Breast epithelium (tissue), 4 donors: ENCODE measurements around the gene SLC35G4. TPM values are rescaled to one million over a fixed set of nuclear protein-coding genes. Genes with fewer than 3 reads are reported as not detected.
"Not testable (repeated sequence)": the region's sequence is repeated elsewhere in the genome, so short reads cannot be mapped to it uniquely, and the experiment has no call there.

Experiments
- DNase-seq, 2 donors: peaks; one replicate each; pipeline ENCODE4 v3.0.0-alpha.2; 2019; ENCODE audit warnings: low spot score in 2 of 2
- H3K27ac ChIP-seq, 2 donors: fragments of 200-600 bp; sonication (generic) in 1 of 2; one replicate each; pipeline ENCODE4 v1.5.1; 2016 to 2019; ENCODE audit warnings: mild to moderate bottlenecking in 1 of 2
- H3K27me3 ChIP-seq, 2 donors: fragments of 200-600 bp; sonication (generic) in 1 of 2; one replicate each; pipeline versions ENCODE4 v1.5.1 to v1.6.0; 2017 to 2019; ENCODE audit warnings: control low read depth in 1 of 2, mild to moderate bottlenecking in 1 of 2
- H3K36me3 ChIP-seq: fragments of 200-600 bp; one replicate; pipeline ENCODE4 v1.5.1; 2019
- H3K4me1 ChIP-seq, 2 donors: fragments of 200-600 bp; sonication (generic); one replicate each; pipeline ENCODE4 v1.5.1; 2016 to 2019; ENCODE audit warnings: control low read depth in 1 of 2
- H3K4me3 ChIP-seq, 3 donors: fragments of 200-600 bp; sonication (generic); 1 replicate in 2 of 3; 2 replicates in 1 of 3; pipeline ENCODE4 v1.5.1; 2016 to 2019; ENCODE audit warnings: mild to moderate bottlenecking in 3 of 3, moderate library complexity in 2 of 3
- H3K9me3 ChIP-seq, 2 donors: fragments of 200-600 bp; sonication (generic) in 1 of 2; one replicate each; pipeline ENCODE4 v1.5.1; 2016 to 2019; ENCODE audit warnings: control low read depth in 1 of 2
- POLR2A ChIP-seq: fragments of 450-650 bp; IDR thresholded peaks from one replicate; pipeline ENCODE4 v1.6.1; 2016; ENCODE audit warnings: antibody characterized with exemption, mild to moderate bottlenecking, moderate library complexity
- POLR2AphosphoS5 ChIP-seq, 3 donors: sonication (generic); formaldehyde crosslinking; IDR thresholded peaks; one replicate each; pipeline ENCODE4 v1.6.1; 2017; ENCODE audit warnings: antibody characterized with exemption in 3 of 3
- intact Hi-C: fragments of 100-400 bp; cut with DNase I; formaldehyde crosslinking; loops from one replicate; pipeline ENCODE4 v1.15.1; 2023; ENCODE audit warnings: low total_unique reads
- total RNA-seq, 3 donors: library from RNA; depleted of rRNA; stranded (reverse); fragments of >200 nt; gene quantifications; one replicate each; pipeline ENCODE4 v1.1.0, GENCODE V29; 2016
- TF ChIP-seq, protein P1 (sequence below), 3 donors: fragments of 450-650 bp; IDR thresholded peaks; one replicate each; pipeline ENCODE4 v1.5.1; 2016 to 2017; ENCODE audit warnings: antibody characterized with exemption in 3 of 3, mild to moderate bottlenecking in 3 of 3, moderate library complexity in 3 of 3

Gene SLC35G4
- total RNA-seq, 3 donors from 2014 or later, result not detected

DNA sequence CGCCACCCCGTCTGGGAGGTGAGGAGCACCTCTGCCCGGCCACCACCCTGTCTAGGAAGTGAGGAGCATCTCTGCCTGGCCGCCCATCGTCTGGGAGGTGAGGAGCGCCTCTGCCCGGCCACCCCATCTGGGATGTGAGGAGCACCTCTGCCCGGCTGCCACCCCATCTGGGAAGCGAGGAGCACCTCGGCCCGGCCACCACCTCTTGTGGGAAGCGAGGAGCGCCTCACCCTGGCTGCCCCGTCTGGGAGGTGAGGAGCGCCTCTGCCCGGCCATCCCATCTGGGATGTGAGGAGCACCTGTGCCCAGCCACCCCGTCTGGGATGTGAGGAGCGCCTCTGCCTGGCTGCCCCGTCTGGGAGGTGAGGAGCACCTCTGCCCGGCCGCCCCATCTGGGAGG is 4.6 kb downstream of the SLC35G4 start:
- H3K27me3 ChIP-seq, intact Hi-C loops, DNase-seq, H3K4me3 ChIP-seq, H3K4me1 ChIP-seq, H3K36me3 ChIP-seq, H3K27ac ChIP-seq: not testable (repeated sequence)
- peaks cover 7 to 10% of the 10 kb centered on the region in 2 donors for H3K9me3 ChIP-seq

DNA sequence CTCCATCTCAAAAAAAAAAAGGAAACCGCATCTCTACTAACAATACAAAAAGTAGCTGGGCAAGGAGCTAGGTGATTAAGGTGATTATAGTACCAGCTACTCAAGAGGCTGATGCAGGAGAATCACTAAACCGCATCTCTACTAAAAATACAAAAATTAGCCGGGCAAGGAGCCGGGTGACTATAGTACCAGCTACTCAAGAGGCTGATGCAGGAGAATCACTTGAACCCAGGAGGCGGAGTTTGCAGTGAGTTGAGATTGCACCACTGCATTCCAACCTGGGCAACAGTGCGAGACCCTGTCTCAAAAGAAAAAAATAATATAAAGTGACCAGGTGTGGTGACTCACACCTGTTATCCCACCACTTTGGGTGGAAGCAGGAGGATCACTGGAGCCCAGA is 5.6 kb downstream of the SLC35G4 start:
- H3K36me3 ChIP-seq, H3K27ac ChIP-seq, H3K4me3 ChIP-seq, H3K27me3 ChIP-seq, intact Hi-C loops, H3K4me1 ChIP-seq, DNase-seq: not testable (repeated sequence)
- H3K9me3 ChIP-seq, result peaks cover 7 to 10% of the 10 kb centered on the region in 2 donors

- intact Hi-C loops, H3K9me3 ChIP-seq, H3K4me3 ChIP-seq, H3K27me3 ChIP-seq, H3K36me3 ChIP-seq, H3K27ac ChIP-seq, H3K4me1 ChIP-seq, DNase-seq: not testable (repeated sequence)
Observed at GRCh38 chr18:11647310-11647709, 37.9 kb downstream of the SLC35G4 start.

- H3K4me3 ChIP-seq, H3K9me3 ChIP-seq, H3K4me1 ChIP-seq, intact Hi-C loops, H3K36me3 ChIP-seq, DNase-seq, H3K27ac ChIP-seq, H3K27me3 ChIP-seq: not testable (repeated sequence)
Observed at GRCh38 chr18:11647804-11648203, 38.4 kb downstream of the SLC35G4 start.

GRCh38 chr18:11649839-11650238 is 40.4 kb downstream of the SLC35G4 start:
- no peak overlapping the region for H3K4me3 ChIP-seq
- intact Hi-C loops, result no loop called here
- no peaks in the 10 kb centered on the region for H3K36me3 ChIP-seq
- no peak for DNase-seq
- H3K4me1 ChIP-seq, result no peaks in the 10 kb centered on the region
- TF ChIP-seq POLR2A (no peak), POLR2AphosphoS5 (IDR thresholded peaks at IDR 0.05) (no peak)
- TF ChIP-seq, protein P1, sequence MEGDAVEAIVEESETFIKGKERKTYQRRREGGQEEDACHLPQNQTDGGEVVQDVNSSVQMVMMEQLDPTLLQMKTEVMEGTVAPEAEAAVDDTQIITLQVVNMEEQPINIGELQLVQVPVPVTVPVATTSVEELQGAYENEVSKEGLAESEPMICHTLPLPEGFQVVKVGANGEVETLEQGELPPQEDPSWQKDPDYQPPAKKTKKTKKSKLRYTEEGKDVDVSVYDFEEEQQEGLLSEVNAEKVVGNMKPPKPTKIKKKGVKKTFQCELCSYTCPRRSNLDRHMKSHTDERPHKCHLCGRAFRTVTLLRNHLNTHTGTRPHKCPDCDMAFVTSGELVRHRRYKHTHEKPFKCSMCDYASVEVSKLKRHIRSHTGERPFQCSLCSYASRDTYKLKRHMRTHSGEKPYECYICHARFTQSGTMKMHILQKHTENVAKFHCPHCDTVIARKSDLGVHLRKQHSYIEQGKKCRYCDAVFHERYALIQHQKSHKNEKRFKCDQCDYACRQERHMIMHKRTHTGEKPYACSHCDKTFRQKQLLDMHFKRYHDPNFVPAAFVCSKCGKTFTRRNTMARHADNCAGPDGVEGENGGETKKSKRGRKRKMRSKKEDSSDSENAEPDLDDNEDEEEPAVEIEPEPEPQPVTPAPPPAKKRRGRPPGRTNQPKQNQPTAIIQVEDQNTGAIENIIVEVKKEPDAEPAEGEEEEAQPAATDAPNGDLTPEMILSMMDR (IDR thresholded peaks at IDR 0.05), result no peak
- H3K27me3 ChIP-seq, result no peaks in the 10 kb centered on the region
- peaks cover 0 to 6% of the 10 kb centered on the region in 2 donors for H3K9me3 ChIP-seq
- H3K27ac ChIP-seq, result no peak overlapping the region

- no peak overlapping the region for H3K4me3 ChIP-seq
- no peaks in the 10 kb centered on the region for H3K36me3 ChIP-seq
- TF ChIP-seq, protein P1 (IDR thresholded peaks at IDR 0.05), result no peak
- TF ChIP-seq POLR2AphosphoS5 (IDR thresholded peaks at IDR 0.05) (no peak), POLR2A (no peak)
- no peak overlapping the region for H3K27ac ChIP-seq
- H3K4me1 ChIP-seq, result no peaks in the 10 kb centered on the region
- intact Hi-C loops, result no loop called here
- peaks cover 0 to 6% of the 10 kb centered on the region in 2 donors for H3K9me3 ChIP-seq
- H3K27me3 ChIP-seq, result no peaks in the 10 kb centered on the region
- DNase-seq, result no peak
Observed at GRCh38 chr18:11651899-11652298, 42.5 kb downstream of the SLC35G4 start.

DNA sequence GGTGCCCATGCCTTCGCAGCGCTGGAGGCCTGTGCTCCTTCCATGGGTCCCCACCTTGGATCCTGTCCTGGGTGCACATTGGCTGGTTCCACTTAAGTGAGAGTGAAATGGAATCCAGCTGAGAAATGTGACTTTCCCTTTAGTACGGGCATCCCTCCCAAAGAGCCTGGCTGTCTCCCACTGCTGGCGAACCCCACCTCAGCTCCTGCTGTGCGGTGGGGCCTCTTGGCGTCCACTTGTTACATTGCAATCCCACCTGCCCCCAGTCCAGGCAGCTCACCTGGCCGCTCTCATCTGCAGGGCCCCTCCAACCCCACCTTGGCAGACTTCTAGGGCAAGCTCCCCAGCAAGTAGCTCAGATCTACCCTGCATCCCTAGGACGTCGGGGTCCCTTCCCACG is 44.1 kb downstream of the SLC35G4 start:
- Histone ChIP-seq H3K4me3 (no peak overlapping the region), H3K27me3 (no peaks in the 10 kb centered on the region), H3K27ac (no peak overlapping the region), H3K4me1 (no peaks in the 10 kb centered on the region), H3K36me3 (no peaks in the 10 kb centered on the region), H3K9me3 (no peaks in the 10 kb centered on the region)
- intact Hi-C loops, result no loop called here
- no peak for DNase-seq
- TF ChIP-seq POLR2A (no peak), POLR2AphosphoS5 (IDR thresholded peaks at IDR 0.05) (no peak)
- TF ChIP-seq, protein P1 (IDR thresholded peaks at IDR 0.05), result no peak
